ENCODE measurements around the gene PITPNC1.

PITPNC1 gene

GRCh38 chr17:67582673-67583081 is 205.6 kb downstream of the PITPNC1 start:
- TF ChIP-seq CTCF (IDR thresholded peaks at IDR 0.05; ENCODE audit: low read depth, low read length, missing control alignments) = no peak
- no peak overlapping the region for H3K4me3 ChIP-seq (replicated peaks; ENCODE audit: low read depth, low read length)
- DNase-seq (ENCODE audit: extremely low read depth, low read depth) = no peak

- H3K4me3 ChIP-seq (replicated peaks; ENCODE audit: low read depth, low read length) = no peak overlapping the region
- TF ChIP-seq CTCF (IDR thresholded peaks at IDR 0.05; ENCODE audit: low read depth, low read length, missing control alignments) = no peak
- no peak for DNase-seq (ENCODE audit: extremely low read depth, low read depth)
Measured at GRCh38 chr17:67585077-67585602, 208.1 kb downstream of the PITPNC1 start.

DNA sequence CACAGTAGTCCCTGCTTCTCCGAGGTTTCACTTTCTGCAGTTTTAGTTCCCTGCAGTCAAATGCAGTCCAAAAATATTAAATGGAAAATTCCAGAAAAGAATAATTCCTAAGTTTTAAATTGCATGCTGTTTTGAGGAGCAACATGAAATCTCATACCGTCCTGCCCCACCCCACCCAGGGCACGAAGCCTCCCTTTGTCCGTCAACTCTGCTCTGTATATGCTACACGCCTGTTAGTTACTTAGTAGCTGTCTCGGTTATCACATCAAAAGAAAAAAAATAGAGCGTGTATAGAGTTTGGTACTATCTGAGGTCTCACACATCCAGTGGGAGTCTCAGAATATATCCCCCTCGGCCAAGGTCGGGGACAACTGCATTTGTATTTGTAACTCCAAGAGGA is 211.2 kb downstream of the PITPNC1 start:
- TF ChIP-seq CTCF (IDR thresholded peaks at IDR 0.05; ENCODE audit: low read depth, low read length, missing control alignments) = no peak
- H3K4me3 ChIP-seq (replicated peaks; ENCODE audit: low read depth, low read length) = no peak overlapping the region
- no peak for DNase-seq (ENCODE audit: extremely low read depth, low read depth)

DNA sequence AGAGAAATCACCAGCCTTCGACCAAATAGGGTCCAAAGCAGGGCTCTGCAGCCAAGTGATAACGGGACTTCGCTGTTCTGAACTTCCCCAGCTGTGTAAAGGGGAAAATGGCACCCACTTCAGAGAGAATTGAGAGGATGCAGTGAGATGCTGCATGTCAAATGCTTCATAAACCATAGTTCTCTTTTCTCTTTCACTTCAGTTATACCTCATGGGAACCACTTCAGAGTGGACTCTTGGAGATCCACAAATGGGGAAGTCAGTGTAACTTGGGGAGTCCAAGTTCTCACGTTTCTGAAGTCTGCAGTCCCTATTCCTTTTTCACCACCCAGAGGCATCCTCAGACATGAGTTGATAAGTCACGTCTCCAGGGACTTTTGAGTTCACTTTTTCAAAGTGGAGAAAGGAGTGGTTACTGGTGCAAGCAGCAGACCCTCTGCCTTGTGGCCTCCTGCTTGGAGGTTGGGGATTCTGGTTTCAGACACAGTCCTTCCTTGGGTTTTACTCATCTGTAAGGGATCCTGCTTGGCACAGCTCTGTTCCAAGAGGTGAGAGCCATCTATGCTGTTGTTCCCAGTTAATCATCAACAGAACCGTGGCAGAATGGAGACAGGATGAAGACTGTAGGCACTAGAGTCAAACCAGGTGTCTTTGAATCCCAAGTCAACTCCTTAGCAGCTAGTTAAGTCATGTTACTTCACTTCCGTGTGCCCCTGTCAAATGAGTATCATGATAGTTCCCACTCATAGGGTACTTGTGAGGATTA is 217.2 kb downstream of the PITPNC1 start:
- H3K4me3 ChIP-seq (replicated peaks; ENCODE audit: low read depth, low read length) = no peak overlapping the region
- DNase-seq (ENCODE audit: extremely low read depth, low read depth) = no peak
- TF ChIP-seq CTCF (IDR thresholded peaks at IDR 0.05; ENCODE audit: low read depth, low read length, missing control alignments) = no peak

DNA sequence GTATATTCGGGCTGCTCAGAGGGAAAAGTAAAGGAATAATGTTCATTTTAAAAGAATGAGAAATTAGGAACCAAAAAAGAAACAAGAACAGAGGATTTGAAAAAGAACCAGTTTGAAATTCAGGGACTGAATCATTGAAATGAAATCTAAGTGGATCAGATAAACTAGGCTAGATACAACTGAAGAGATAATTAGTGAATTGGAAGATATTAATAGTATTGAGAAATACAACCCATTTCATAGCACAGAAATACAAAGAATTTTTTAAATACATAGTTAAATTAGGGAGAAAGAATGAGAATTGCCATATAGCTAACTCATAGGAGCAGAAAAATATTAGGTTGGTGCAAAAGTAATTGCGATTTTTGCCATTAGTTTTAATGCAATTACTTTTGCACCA is 223.3 kb downstream of the PITPNC1 start:
- no peak for DNase-seq (ENCODE audit: extremely low read depth, low read depth)
- TF ChIP-seq CTCF (IDR thresholded peaks at IDR 0.05; ENCODE audit: low read depth, low read length, missing control alignments) = no peak
- H3K4me3 ChIP-seq (replicated peaks; ENCODE audit: low read depth, low read length) = no peak overlapping the region

- no peak overlapping the region for H3K4me3 ChIP-seq (replicated peaks; ENCODE audit: low read depth, low read length)
- TF ChIP-seq CTCF (IDR thresholded peaks at IDR 0.05; ENCODE audit: low read depth, low read length, missing control alignments) = no peak
- DNase-seq (ENCODE audit: extremely low read depth, low read depth) = no peak
Measured at GRCh38 chr17:67601897-67602296, 224.8 kb downstream of the PITPNC1 start.
